Measurements from ENCODE around the gene RBCK1.

Gene RBCK1

GRCh38 chr20:396619-397431 is 11.3 kb upstream of the RBCK1 start:
- Histone ChIP-seq H3K27me3 (replicated peaks; ENCODE audit: control insufficient read depth, insufficient read depth, low read length) (no peaks in the 10 kb centered on the region), H3K4me3 (replicated peaks; ENCODE audit: low read depth, low read length) (no peak overlapping the region), H3K36me3 (ENCODE audit: control insufficient read depth, insufficient read depth, low read length) (peaks cover 13% of the 10 kb centered on the region)
- TF ChIP-seq, protein P1, sequence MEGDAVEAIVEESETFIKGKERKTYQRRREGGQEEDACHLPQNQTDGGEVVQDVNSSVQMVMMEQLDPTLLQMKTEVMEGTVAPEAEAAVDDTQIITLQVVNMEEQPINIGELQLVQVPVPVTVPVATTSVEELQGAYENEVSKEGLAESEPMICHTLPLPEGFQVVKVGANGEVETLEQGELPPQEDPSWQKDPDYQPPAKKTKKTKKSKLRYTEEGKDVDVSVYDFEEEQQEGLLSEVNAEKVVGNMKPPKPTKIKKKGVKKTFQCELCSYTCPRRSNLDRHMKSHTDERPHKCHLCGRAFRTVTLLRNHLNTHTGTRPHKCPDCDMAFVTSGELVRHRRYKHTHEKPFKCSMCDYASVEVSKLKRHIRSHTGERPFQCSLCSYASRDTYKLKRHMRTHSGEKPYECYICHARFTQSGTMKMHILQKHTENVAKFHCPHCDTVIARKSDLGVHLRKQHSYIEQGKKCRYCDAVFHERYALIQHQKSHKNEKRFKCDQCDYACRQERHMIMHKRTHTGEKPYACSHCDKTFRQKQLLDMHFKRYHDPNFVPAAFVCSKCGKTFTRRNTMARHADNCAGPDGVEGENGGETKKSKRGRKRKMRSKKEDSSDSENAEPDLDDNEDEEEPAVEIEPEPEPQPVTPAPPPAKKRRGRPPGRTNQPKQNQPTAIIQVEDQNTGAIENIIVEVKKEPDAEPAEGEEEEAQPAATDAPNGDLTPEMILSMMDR (IDR thresholded peaks at IDR 0.05; ENCODE audit: insufficient read depth, low read length, poor library complexity, severe bottlenecking), result no peak
- no peak for DNase-seq (ENCODE audit: extremely low read depth, insufficient read length)

DNA sequence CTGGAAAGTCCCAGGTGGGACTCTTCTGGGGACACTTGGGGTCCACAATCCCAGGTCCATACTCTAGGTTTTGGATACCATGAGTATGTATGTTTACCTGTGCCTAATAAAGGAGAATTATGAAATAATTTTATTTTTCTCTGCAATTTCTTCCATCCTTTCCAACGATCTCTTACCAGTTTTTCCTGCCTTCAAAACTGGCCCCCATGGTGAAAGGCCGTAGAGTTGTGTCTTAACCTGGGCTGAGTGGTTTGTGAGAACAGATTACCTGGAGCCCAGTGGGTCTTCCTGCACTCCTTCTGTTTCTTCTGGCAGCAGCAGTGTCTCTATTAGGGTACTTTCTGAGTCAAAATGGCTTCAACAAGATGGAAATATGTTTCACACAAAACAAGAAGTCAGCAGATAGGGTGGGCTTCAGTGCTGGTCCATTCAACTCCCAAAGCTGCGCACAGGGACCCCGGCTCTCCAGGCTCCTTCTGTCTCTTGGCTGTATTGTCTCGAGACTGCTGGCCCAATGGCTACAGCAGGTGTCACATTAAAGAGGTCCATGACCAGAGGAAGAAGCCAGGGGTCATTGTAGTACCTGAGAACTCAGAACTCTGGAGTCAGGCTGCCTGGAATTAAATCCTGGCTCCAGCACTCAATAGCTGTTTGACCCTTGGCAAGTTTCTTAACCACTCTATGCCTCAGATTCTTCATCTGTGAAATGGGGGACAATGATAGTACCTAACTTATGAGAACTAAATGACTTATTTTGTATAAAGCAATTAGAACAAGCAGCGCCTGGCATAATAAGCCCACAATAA is 10.5 kb upstream of the RBCK1 start:
- H3K36me3 ChIP-seq (ENCODE audit: control insufficient read depth, insufficient read depth, low read length), result peaks cover 10% of the 10 kb centered on the region
- TF ChIP-seq, protein P1 (IDR thresholded peaks at IDR 0.05; ENCODE audit: insufficient read depth, low read length, poor library complexity, severe bottlenecking), result no peak
- no peak overlapping the region for H3K4me3 ChIP-seq (replicated peaks; ENCODE audit: low read depth, low read length)
- H3K27me3 ChIP-seq (replicated peaks; ENCODE audit: control insufficient read depth, insufficient read depth, low read length), result no peaks in the 10 kb centered on the region
- no peak for DNase-seq (ENCODE audit: extremely low read depth, insufficient read length)

DNA sequence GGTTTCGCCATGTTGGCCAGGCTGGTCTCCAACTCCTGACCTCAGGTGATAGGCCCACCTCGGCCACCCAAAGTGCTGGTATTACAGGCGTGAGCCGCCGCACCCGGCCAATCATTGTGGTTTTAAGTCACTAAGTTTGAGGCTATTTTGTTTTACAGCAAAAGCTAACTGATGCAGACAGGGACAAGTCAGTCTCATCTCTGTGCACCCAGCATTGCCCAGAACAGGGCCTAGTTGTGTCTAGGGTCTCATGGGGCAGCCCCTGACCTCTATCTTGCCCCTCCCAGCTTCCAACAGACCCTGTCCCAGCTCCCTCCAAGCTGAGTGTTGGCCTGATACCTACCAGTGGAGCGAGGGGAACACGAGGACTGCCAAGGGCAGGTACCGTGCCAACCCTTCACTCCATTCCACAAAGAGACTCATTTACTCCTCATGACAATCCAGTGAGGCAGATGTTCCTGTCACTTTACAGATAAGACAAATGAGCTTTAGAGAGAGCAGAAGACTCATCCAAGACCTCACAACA is 8.9 kb upstream of the RBCK1 start:
- TF ChIP-seq, protein P1 (IDR thresholded peaks at IDR 0.05; ENCODE audit: insufficient read depth, low read length, poor library complexity, severe bottlenecking), result no peak
- no peaks in the 10 kb centered on the region for H3K27me3 ChIP-seq (replicated peaks; ENCODE audit: control insufficient read depth, insufficient read depth, low read length)
- H3K36me3 ChIP-seq (ENCODE audit: control insufficient read depth, insufficient read depth, low read length), result peaks cover 10% of the 10 kb centered on the region
- H3K4me3 ChIP-seq (replicated peaks; ENCODE audit: low read depth, low read length), result no peak overlapping the region
- no peak for DNase-seq (ENCODE audit: extremely low read depth, insufficient read length)

- Histone ChIP-seq H3K27me3 (replicated peaks; ENCODE audit: control insufficient read depth, insufficient read depth, low read length) (no peaks in the 10 kb centered on the region), H3K4me3 (replicated peaks; ENCODE audit: low read depth, low read length) (no peak overlapping the region), H3K36me3 (ENCODE audit: control insufficient read depth, insufficient read depth, low read length) (peaks cover 10% of the 10 kb centered on the region)
- no peak for DNase-seq (ENCODE audit: extremely low read depth, insufficient read length)
- TF ChIP-seq, protein P1 (IDR thresholded peaks at IDR 0.05; ENCODE audit: insufficient read depth, low read length, poor library complexity, severe bottlenecking), result no peak
Observed at GRCh38 chr20:400128-400453, 8.0 kb upstream of the RBCK1 start.

GRCh38 chr20:400454-401275 is 7.4 kb upstream of the RBCK1 start:
- TF ChIP-seq, protein P1 (IDR thresholded peaks at IDR 0.05; ENCODE audit: insufficient read depth, low read length, poor library complexity, severe bottlenecking), result no peak
- Histone ChIP-seq H3K4me3 (replicated peaks; ENCODE audit: low read depth, low read length) (no peak overlapping the region), H3K36me3 (ENCODE audit: control insufficient read depth, insufficient read depth, low read length) (peaks cover 10% of the 10 kb centered on the region), H3K27me3 (replicated peaks; ENCODE audit: control insufficient read depth, insufficient read depth, low read length) (no peaks in the 10 kb centered on the region)
- no peak for DNase-seq (ENCODE audit: extremely low read depth, insufficient read length)

All from GM06990 (cell line).